Neutrophil (primary cell): ENCODE results near the gene ZNF598.

ENCODE experiments used
- H3K27ac ChIP-seq: fragments of 200-600 bp; sonication (generic); 2 replicates; pipeline ENCODE4 v1.5.1; 2016; ENCODE audit warnings: mild to moderate bottlenecking, moderate library complexity
- H3K27me3 ChIP-seq: fragments of 200-600 bp; sonication (generic); 2 replicates; pipeline ENCODE4 v1.6.0; 2016; ENCODE audit warnings: mild to moderate bottlenecking
- H3K36me3 ChIP-seq: fragments of 200-600 bp; sonication (generic); 2 replicates; pipeline ENCODE4 v1.5.1; 2017
- H3K4me1 ChIP-seq, 2 experiments: fragments of 200-600 bp in 1 of 2; sonication (generic) in 1 of 2; 1 replicate in 1 of 2; 2 replicates in 1 of 2; pipeline versions ENCODE4 v1.5.1 to v1.6.1; 2013 to 2016; ENCODE audit warnings: low read depth in 1 of 2, low read length in 1 of 2, mild to moderate bottlenecking in 1 of 2, moderate library complexity in 1 of 2; ENCODE audit not compliant: control insufficient read depth in 1 of 2, insufficient read depth in 1 of 2
- H3K4me3 ChIP-seq, 2 experiments: fragments of 200-600 bp in 1 of 2; sonication (generic) in 1 of 2; 1 replicate in 1 of 2; 2 replicates in 1 of 2; pipeline ENCODE4 v1.5.1; 2013 to 2016; ENCODE audit warnings: low read depth in 1 of 2, low read length in 1 of 2, mild to moderate bottlenecking in 1 of 2, moderate library complexity in 1 of 2
- H3K9me3 ChIP-seq: fragments of 200-600 bp; sonication (generic); 2 replicates; pipeline ENCODE4 v1.5.1; 2016
- TF ChIP-seq, protein P1 (sequence below): fragments of 200-600 bp; sonication (generic); IDR thresholded peaks from 2 replicates; pipeline ENCODE4 v1.5.1; 2016; ENCODE audit warnings: antibody characterized with exemption

Gene ZNF598

DNA sequence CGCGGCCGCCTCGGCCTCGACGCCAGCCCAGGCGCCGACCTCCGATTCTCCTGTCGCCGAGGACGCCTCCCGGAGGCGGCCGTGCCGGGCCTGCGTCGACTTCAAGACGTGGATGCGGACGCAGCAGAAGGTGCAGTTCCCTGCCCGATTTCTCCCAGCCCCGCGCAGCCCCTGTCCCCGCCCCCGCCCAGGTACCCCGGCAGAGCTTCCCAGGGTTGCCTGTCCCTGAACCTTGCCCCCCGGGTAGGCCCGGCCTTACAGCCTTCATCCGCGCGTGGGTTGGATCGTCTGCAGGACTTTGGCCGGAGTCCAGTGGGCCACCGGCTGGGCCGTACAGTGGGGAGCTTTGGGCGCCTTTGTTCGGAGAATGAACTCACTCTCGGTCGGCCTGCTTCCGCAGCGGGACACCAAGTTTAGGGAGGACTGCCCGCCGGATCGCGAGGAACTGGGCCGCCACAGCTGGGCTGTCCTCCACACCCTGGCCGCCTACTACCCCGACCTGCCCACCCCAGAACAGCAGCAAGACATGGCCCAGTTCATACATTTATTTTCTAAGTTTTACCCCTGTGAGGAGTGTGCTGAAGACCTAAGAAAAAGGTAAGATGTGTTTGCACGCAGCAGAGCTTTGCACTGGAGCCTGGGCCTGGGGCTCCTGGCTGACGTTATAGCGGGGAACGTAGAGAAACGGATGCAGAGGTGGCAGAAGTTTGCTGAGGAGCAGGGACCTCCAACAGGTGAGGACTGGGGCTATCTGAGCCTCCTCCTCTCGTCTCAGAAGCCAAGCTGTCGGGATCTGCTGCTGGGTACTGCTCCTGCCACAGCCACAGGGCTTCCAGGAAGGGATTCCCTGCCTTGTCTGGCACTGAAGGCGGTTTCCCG lies 25.0 kb downstream of the ZNF598 start:
- Histone ChIP-seq H3K4me3 (peak overlapping the region; percentile 69 to 78), H3K27me3 (peaks cover 63% of the 10 kb centered on the region), H3K4me1 (peaks cover 20% of the 10 kb centered on the region in 2 experiments), H3K9me3 (no peaks in the 10 kb centered on the region), H3K27ac (peak overlapping the region; percentile 69), H3K36me3 (no peaks in the 10 kb centered on the region)
- TF ChIP-seq, protein P1, sequence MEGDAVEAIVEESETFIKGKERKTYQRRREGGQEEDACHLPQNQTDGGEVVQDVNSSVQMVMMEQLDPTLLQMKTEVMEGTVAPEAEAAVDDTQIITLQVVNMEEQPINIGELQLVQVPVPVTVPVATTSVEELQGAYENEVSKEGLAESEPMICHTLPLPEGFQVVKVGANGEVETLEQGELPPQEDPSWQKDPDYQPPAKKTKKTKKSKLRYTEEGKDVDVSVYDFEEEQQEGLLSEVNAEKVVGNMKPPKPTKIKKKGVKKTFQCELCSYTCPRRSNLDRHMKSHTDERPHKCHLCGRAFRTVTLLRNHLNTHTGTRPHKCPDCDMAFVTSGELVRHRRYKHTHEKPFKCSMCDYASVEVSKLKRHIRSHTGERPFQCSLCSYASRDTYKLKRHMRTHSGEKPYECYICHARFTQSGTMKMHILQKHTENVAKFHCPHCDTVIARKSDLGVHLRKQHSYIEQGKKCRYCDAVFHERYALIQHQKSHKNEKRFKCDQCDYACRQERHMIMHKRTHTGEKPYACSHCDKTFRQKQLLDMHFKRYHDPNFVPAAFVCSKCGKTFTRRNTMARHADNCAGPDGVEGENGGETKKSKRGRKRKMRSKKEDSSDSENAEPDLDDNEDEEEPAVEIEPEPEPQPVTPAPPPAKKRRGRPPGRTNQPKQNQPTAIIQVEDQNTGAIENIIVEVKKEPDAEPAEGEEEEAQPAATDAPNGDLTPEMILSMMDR, result no peak

DNA sequence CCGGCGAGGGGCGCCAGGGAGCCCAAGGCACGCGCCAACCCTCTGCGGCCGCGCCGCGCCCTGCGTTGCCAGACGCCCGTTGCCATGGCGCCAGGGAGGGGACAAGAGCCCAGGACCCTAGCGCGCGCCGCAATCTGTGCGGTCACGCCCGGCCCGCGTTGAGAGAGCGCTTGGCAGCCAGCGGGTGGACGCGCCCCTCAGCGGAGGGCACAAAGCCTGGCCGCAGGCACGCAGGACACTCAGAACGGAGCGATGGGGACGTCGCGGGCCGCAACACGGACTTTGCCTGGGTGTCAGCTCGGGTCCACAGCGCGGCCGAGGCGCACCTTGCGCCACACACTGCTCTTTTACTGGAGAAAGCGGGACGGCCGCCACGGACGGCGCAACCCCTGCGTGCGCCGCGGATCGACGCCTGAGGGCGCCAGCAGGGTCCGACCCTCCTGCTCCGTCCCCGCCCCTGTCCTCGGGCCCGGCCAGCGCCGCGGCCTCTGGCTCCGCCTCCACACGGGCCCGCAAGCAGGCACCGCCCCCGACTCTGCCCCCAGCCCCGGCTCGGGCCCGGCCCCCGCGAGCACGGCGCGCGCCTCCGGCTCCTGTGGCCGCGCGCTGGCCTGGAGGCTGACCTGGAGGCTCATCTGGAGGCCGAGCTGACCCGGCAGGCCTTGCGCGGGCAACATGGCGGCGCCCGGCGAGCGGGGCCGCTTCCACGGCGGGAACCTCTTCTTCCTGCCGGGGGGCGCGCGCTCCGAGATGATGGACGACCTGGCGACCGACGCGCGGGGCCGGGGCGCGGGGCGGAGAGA lies 25.9 kb downstream of the ZNF598 start, which contains the start of gene GFER:
Gene GFER (plus strand): TSS at position 650 of the 803 bp plus-strand sequence. CDS start 26 bp downstream, at position 676.
- TF ChIP-seq, protein P1, result peak; percentile 64
- Histone ChIP-seq H3K27ac (peak within 1 kb of the TSS; percentile 69), H3K4me3 (peak within 1 kb of the TSS; percentile 69 to 78), H3K4me1 (peaks cover 20% of the 10 kb centered on the region in 2 experiments), H3K27me3 (peaks cover 63% of the 10 kb centered on the region), H3K36me3 (no peaks in the 10 kb centered on the region), H3K9me3 (no peaks in the 10 kb centered on the region)

DNA sequence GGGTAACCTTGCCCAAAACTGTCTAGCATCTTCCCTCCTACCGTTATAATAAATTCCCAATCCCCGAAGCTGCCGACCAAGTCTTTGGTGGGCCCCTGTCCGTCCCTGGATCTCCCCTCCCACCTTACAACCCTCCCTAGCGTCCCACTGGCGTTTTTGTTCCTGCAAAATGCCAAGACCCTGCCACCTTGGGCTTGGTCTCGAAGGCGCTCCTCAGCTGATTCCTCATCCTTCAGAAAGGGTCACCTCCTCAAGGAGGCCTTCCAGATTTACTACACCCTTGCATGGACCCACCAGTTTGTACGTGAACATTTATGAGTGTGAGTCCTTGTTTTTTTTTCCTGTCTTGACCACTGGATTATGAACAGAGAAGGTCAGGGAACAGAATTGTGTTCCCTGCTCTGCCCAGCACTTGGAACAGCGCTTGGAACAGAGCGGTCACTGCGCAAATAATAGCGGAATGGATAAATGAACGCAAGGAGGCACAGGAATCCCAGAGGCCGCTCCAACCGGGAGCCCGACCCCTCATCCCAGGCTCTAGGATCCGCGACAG lies 26.6 kb downstream of the ZNF598 start:
- TF ChIP-seq, protein P1, result no peak
- Histone ChIP-seq H3K36me3 (peaks cover 3% of the 10 kb centered on the region), H3K4me1 (peaks cover 20% of the 10 kb centered on the region in 2 experiments), H3K9me3 (no peaks in the 10 kb centered on the region), H3K27me3 (peaks cover 62% of the 10 kb centered on the region), H3K4me3 (peak overlapping the region; percentile 69 to 78), H3K27ac (peak overlapping the region; percentile 69)

DNA sequence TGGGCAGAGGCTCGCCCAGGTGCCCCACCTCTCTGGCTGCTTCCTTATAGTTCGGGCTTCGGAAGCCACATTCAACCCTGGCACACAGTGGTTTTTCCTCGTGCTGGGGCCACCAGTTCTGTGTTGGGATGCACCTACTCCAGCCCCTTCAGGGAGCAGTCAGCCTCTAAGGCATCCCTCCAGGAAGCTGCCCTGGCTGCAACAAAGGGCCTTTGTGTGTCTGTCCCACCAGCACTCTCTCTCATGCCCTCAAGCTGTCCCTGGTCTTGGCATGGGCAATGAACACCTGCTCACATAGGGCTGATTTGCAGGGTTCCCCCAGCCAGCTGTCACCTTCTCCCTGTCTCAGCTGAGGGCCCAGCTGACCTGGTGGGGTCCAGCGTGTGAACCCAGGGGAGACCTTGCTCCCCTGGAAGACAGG lies 27.6 kb downstream of the ZNF598 start:
- Histone ChIP-seq H3K36me3 (peaks cover 14% of the 10 kb centered on the region), H3K4me3 (no peak overlapping the region), H3K27ac (no peak overlapping the region), H3K27me3 (peaks cover 61% of the 10 kb centered on the region), H3K4me1 (peaks cover 20% of the 10 kb centered on the region in 2 experiments), H3K9me3 (no peaks in the 10 kb centered on the region)
- TF ChIP-seq, protein P1, result no peak

GRCh38 chr16:1981398-1981836 lies 28.2 kb downstream of the ZNF598 start, which contains the start of gene NOXO1:
NOXO1 (minus strand) TSS chr16:1981469; CDS start chr16:1981179, 290 bp downstream.
- H3K36me3 ChIP-seq, result peaks cover 20% of the 10 kb centered on the region
- H3K27ac ChIP-seq, result no peak within 1 kb of the TSS
- H3K27me3 ChIP-seq, result peaks cover 61% of the 10 kb centered on the region
- H3K4me3 ChIP-seq, result no peak within 1 kb of the TSS
- H3K9me3 ChIP-seq, result no peaks in the 10 kb centered on the region
- H3K4me1 ChIP-seq, result peaks cover 20% of the 10 kb centered on the region in 2 experiments
- TF ChIP-seq, protein P1, result no peak
